NCI-H345 (cell line): ENCODE measurements around the gene CTNNA1.
A peak's percentile ranks its signal among the peaks of the same experiment; 100 is the strongest.
"Not testable (repeated sequence)": the region's sequence is repeated elsewhere in the genome, so short reads cannot be mapped to it uniquely, and the experiment has no call there.

Experiments
- DNase-seq: peaks from one replicate; lab custom pipeline; 2025; lab: John Stamatoyannopoulos, UW

Gene CTNNA1

GRCh38 chr5:138724470-138725146 lies 28.6 kb upstream of the CTNNA1 start:
- DNase-seq, result peak; percentile 32

- peak; percentile 98 for DNase-seq
Measured at GRCh38 chr5:138725153-138725817, 27.9 kb upstream of the CTNNA1 start.

GRCh38 chr5:138725818-138726416 lies 27.3 kb upstream of the CTNNA1 start:
- no peak for DNase-seq

GRCh38 chr5:138726848-138727247 lies 26.4 kb upstream of the CTNNA1 start:
- DNase-seq, result no peak

- not testable (repeated sequence) for DNase-seq
Measured at GRCh38 chr5:138730496-138730895, 22.7 kb upstream of the CTNNA1 start.

GRCh38 chr5:138732466-138732865 lies 20.8 kb upstream of the CTNNA1 start:
- DNase-seq, result no peak

GRCh38 chr5:138732933-138733332 lies 20.3 kb upstream of the CTNNA1 start:
- DNase-seq, result no peak

GRCh38 chr5:138733509-138733908 lies 19.7 kb upstream of the CTNNA1 start:
- DNase-seq, result no peak

GRCh38 chr5:138736293-138736692 lies 16.9 kb upstream of the CTNNA1 start:
- DNase-seq, result no peak

- DNase-seq, result no peak
Measured at GRCh38 chr5:138737494-138738265, 15.5 kb upstream of the CTNNA1 start.

GRCh38 chr5:138738399-138738798 lies 14.8 kb upstream of the CTNNA1 start:
- DNase-seq, result no peak

- no peak for DNase-seq
Measured at GRCh38 chr5:138739938-138740337, 13.3 kb upstream of the CTNNA1 start.

GRCh38 chr5:138743484-138743883 lies 9.7 kb upstream of the CTNNA1 start:
- no peak for DNase-seq

- no peak for DNase-seq
Measured at GRCh38 chr5:138745268-138745667, 8.0 kb upstream of the CTNNA1 start.

- no peak for DNase-seq
Measured at GRCh38 chr5:138748630-138749081, 4.6 kb upstream of the CTNNA1 start.

- not testable (repeated sequence) for DNase-seq
Measured at GRCh38 chr5:138751344-138751743, 1.9 kb upstream of the CTNNA1 start.

- peak; percentile 19 for DNase-seq
Measured at GRCh38 chr5:138752341-138752950, 779 bp upstream of the CTNNA1 start.

GRCh38 chr5:138753794-138754698 lies 821 bp downstream of the CTNNA1 start:
- DNase-seq, result peak; percentile 90

- DNase-seq, result no peak
Measured at GRCh38 chr5:138754699-138755057, 1.5 kb downstream of the CTNNA1 start.

GRCh38 chr5:138755084-138755748 lies 2.0 kb downstream of the CTNNA1 start:
- no peak for DNase-seq
